NCI-H2227 (cell line): ENCODE measurements around the gene ARG1.
"Not testable (repeated sequence)": the region's sequence is repeated elsewhere in the genome, so short reads cannot be mapped to it uniquely, and the experiment has no call there.

Source experiments
- DNase-seq: peaks from one replicate; lab custom pipeline; 2025; ENCODE audit not compliant: unreplicated experiment; lab: John Stamatoyannopoulos, UW

The ARG1 gene

DNA sequence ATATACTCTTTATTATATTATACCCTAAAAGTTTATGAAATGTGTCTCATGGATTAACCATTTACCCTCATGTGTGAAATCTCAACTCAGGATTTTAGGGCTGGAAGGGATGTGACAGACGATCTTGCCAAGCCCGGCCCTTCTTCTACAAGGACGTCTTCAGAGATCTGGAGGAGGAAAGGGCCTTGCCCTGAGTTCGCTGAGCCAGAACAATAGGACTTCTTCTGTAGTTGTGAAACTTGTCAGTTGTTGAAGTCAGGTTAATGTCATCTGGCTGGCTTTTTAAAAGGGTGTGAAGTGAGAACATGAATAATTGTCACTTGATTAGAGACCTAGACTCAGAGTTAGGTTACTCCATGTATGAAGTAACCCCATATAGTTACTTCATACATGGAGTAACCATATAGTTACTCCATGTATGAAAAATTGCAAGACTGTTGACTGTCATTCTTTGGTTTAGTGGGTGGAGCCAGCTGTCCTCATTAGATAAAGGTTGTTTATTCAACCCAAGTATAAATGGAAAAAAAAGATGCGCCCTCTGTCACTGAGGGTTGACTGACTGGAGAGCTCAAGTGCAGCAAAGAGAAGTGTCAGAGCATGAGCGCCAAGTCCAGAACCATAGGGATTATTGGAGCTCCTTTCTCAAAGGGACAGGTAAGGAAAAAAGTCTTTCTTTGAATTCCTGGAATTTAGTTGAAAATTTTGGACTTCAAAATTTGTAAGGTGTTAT lies at the start of gene ARG1:
TSS of gene ARG1 (plus strand) at position 541 of the 730 bp plus-strand sequence. CDS start at position 598, 57 bp downstream.
- DNase-seq: no peak

- DNase-seq: no peak
Observed at GRCh38 chr6:131523988-131524673, 48.9 kb upstream of the ARG1 start.

DNA sequence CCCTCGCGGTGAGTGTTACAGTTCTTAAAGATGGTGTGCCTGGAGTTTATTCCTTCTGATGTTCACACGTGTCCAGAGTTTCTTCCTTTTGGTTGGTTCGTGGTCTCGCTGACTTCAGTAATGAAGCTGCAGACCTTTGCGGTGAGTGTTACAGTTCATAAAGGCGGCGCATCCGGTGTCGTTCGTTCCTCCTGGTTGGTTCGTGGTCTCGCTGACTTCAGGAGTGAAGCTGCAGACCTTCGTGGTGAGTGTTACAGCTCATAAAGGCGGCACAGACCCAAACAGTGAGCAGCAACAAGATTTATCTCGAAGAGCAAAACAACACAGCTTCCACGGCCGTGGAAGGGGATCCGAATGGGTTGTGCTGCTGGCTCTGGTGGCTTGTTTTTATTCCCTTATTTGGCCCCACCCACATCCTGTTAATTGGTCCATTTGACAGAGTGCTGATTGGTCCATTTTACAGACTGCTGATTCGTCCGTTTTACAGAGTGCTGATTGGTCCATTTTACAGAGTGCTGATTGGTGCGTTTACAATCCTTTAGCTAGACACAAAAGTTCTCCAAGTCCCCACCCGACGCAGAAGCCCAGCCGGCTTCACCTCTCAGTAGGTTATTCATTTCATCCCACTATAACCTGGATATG lies 48.2 kb upstream of the ARG1 start:
- peak; percentile 17 for DNase-seq

DNA sequence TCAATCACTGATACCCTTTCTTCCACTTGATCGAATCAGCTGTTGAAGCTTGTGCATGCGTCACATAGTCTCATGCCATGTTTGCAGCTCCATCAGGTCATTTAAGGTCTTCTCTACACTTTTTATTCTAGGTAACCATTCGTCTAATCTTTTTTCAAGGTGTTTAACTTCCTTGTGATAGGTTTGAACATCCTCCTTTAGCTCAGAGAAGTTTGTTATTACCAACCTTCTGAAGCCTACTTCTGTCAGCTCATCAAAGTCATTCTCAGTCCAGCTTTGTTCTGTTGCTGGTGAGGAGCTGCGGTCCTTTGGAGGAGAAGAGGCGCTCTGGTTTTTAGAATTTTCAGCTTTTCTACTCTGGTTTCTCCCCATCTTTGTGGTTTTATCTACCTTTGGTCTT lies 42.1 kb upstream of the ARG1 start:
- not testable (repeated sequence) for DNase-seq

DNA sequence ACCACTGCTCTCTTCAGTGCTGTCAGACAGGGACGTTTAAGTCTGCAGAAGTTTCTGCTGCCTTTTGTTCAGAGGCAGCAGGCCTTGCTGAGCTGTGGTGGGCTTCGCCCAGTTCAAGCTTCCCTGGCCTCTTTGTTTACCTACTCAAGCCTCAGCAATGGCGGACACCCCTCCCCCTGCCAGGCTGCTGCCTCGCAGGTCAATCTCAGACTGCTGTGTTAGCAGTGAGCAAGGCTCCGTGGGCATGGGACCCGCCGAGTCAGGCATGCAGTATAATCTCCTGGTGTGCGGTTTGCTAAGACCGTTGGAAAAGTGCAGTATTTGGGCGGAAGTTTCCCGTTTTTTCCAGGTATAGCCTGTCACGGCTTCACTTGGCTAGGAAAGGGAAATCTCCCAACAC lies 41.3 kb upstream of the ARG1 start:
- not testable (repeated sequence) for DNase-seq

DNA sequence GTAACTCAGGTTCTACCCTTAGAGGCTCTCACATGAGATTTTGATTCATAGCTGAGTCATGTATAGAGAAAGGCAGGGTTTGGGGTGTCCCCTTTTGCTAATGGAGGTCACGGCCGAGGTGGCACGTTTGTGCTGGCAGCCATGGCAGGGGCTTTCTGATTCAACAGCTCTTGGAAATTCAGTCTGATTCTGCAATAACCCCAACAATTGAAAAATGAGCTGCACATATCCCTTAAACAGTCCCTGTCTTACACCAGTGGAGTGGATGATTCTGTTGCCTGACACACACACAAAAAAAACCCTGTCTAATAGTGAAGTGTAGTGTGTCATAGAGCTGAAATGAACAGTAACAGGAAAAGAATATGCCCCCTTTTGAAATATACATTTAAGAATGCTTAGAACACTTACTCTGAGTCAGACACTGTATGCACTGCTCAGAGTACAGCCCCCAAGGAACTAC lies 40.4 kb upstream of the ARG1 start:
- no peak for DNase-seq

DNA sequence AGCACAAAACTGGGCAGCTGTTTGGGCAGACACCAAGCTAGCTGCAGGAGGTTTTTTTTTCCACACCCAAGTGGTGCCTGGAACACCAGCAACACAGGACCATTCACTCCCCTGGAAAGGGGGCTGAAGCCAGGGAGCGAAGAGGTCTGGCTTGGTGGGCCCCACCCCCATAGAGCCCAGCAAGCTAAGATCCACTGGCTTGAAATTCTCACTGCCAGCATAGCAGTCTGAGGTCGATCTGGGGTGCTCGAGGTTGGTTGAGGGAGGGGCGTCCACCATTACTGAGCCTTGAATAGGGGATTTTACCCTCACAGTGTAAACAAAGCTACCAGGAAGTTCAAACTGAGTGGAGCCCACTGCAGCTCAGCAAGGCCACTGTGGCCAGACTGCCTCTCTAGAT lies 34.4 kb upstream of the ARG1 start:
- not testable (repeated sequence) for DNase-seq

- DNase-seq: no peak
Observed at GRCh38 chr6:131545317-131545716, 27.7 kb upstream of the ARG1 start.

DNA sequence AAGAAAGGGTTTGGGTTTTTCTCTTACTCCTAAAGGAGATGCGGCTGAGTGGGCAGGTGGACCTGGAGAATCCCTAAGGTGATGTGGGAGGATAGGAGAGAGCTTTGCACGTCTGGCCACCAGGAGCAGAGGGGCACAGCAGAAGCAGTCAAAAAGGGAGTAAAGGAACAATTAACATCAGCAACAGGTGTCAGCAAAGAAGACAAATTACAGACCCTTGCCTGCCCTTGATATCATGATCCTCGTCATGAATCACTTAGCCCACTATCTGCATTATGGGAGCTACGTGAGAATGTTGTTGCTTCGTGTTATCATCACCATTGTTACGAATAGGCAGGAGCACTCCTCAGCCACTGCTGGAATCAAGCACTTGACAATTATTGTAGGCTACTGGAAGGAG lies 25.5 kb upstream of the ARG1 start:
- no peak for DNase-seq

DNA sequence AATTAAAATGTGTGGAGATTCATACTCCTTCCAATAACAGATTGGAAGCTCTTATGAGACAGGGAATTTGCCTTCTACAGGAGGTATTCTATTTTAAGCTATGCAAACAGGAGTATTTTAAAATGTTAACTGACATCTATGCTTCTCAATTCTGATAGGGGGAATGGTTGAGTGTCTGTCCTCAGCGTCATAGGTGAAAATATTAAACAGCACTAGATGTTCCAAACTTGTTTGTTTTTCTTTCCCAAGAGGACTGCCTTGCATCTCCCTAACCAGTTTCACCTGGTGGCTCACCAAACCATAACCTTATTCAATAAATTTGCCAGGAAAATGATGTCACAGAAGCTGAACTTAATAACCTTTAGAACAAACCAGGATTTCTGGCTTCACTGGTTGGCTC lies 24.6 kb upstream of the ARG1 start:
- DNase-seq: no peak

- DNase-seq: no peak
Observed at GRCh38 chr6:131549811-131550210, 23.2 kb upstream of the ARG1 start.

DNA sequence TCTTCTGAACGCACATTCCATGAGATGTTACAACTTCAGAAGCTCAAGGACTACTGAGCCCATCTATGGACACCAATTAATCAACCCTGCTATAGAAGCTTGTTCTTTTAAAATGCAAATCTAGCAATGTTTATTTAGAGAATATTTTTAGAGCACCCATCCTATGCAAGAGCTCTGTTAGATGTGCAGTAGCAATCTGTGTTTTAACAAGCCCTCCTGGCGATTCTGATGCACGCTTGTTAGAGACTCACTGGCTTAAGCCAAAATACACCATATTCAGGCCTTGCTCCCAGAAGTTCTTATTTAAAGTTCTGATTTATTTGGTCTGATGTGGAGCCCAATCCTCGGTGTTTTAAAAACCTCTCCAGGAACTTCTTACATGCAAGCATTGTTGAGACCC lies 21.1 kb upstream of the ARG1 start:
- no peak for DNase-seq

DNA sequence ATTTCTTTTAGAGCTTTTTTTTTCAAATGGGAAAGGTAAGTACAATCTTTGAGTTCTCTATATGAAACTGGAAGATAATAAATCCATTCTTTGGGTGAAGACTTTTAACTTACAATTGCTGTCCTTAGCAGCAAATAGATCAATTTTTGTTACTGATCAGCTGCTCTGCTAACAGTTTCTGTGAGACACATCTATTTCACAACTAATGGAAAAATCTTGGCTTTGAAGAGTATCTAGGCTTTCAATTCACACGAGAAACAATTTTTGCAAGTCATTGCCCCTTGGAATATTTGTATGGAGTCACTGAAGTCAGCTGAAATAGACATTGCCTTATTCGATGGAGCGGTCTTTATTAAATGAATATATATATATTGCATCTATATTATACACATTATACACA lies 20.5 kb upstream of the ARG1 start:
- DNase-seq: no peak

GRCh38 chr6:131555992-131556391 lies 17.0 kb upstream of the ARG1 start:
- no peak for DNase-seq

DNA sequence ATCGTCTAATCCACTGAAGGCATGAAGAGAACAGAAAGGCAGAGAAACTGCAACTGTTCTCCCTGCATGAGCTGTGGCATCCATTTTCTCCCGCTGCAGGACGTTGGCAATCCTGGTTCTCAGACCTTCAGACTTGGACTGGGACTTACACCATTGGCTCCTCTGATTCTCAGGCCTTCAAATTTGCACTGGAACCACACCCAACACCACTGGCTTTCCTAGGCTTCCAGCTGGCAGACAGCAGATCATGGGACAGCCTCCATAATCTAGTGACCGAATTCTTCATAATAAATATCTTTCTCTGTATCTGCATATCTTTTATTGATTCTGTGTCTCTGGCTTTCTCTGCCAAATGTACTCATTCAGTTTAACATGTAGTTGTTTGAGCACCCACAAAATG lies 14.1 kb upstream of the ARG1 start:
- DNase-seq: no peak

GRCh38 chr6:131561925-131562707 lies 10.9 kb upstream of the ARG1 start:
- DNase-seq: no peak

GRCh38 chr6:131565056-131565455 lies 8.0 kb upstream of the ARG1 start:
- no peak for DNase-seq

DNA sequence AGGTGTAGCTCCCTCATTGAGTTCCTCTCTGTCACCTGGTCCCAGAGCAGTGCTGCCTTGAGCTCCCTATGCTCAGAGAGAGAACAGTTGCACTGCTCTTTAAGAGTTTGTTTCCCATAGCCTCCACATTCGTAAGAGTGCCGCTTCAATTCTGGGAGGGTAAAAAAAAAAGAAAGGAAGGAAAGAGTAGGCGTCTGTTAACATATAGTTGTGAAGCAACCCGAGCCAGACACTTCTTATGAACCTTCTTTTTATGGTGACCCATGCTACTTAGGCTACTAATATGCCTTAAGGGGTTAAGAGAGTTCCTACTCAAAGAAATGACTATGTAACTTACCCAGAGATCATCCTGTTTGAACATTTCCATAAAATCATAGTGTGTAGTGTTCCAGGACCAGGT lies 4.3 kb upstream of the ARG1 start:
- DNase-seq: no peak

DNA sequence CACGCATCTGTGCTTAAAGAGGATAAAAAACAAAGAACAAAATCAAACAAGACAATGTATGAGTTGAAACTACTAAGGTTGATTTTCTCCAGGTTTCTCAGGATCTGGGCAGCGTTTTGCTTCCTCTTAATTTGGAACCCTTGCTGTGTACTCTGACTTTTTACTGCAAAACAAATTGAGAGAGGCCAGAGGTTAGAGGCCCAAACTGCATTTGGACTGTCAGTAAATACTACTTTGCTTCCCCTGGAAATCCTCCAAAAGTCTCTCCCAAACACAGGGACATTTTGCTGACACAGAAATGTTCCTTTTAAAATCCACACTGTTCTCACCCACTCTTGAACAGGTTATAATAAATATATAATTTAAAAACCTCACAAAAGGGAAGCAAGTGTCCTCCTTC lies 1.1 kb downstream of the ARG1 start:
- DNase-seq: peak; percentile 28

GRCh38 chr6:131574686-131575085 lies 1.7 kb downstream of the ARG1 start:
- no peak for DNase-seq

- no peak for DNase-seq
Observed at GRCh38 chr6:131575834-131576478, 2.9 kb downstream of the ARG1 start.
